NCI-H1105 treated with DMSO at 0.1 percent for 48 hours (cell line): ENCODE data around the gene MIB1.

Source experiments
- DNase-seq: peaks from one replicate; lab custom pipeline; 2025; lab: John Stamatoyannopoulos, UW

MIB1 gene

GRCh38 chr18:21815101-21815500, 74.5 kb downstream of the MIB1 start:
- no peak for DNase-seq

DNA sequence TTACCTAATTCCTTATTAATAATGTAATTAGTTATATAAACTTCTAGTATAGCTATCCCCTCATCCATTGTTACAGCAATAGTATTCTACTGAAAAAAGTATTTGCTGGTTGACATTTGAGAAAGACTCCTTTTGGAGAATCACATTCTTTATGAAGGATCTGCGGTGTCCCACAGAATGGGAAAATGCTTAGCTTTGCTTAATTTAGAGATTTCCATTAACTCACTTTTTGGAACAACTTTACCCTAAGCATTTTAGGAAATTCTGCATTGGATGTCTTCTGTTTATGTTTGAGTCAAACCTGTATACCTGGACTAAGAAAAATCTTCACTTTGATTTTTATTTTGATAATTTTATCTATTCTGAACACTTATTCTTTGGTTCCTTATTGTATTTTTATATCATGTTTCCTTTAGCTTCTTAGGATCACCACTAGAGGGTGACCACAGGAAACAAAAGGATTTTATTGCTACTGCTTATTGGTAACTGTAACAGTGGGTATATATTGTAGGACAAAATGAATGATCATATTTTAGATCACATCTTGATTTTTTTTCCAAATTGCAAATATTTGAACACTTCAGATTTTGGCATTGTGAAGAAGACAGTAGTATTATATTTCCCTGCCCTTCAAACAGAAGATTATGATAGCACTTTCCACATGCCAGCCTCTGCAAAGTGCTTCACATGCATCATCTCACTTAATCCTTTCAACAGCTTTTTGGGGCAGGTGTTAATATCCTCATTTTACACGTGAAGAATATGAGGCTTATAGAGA, 79.6 kb downstream of the MIB1 start:
- peak; percentile 21 for DNase-seq

DNA sequence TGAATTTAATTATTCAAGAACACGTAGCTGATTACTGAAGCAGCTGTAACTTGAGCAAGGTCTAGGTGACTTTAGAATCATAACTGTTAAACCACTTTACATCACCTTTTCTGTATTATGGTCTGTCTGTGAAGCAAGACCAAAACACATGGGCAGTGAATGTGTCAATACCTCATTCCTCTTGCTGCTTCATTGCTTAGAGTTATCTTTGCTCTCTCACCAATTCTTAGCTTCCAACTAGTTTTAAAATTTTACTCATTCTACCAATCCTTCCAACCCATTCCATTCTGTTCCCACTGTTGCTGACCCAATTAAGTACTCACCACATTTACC, 80.2 kb downstream of the MIB1 start:
- DNase-seq: no peak

DNA sequence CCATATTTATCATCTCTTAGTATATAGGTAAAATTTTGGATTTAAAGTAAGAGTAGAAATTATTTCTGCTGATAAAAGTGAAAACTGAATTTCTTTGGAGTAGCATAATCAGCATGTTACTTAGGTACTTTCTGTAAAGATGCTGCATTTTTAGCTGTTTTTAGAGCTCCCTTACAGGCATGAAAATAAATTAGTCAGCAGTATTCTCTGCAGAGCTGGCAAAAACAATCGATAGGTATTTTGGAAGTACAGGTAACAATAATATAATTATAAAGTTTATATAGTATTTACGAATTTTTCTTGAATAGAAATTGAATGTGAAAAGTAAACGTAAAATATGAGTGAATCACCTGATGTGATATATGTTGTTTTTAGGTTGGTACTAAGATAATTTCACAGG, 83.3 kb downstream of the MIB1 start:
- DNase-seq: no peak

- DNase-seq: no peak
These were observed 85.6 kb downstream of the MIB1 start for GRCh38 chr18:21826196-21826595.

- no peak for DNase-seq
These were observed 86.2 kb downstream of the MIB1 start for GRCh38 chr18:21826641-21827302.

- DNase-seq: no peak
These were observed 89.9 kb downstream of the MIB1 start for GRCh38 chr18:21830532-21830931.

- no peak for DNase-seq
These were observed 90.8 kb downstream of the MIB1 start for GRCh38 chr18:21831413-21831831.

DNA sequence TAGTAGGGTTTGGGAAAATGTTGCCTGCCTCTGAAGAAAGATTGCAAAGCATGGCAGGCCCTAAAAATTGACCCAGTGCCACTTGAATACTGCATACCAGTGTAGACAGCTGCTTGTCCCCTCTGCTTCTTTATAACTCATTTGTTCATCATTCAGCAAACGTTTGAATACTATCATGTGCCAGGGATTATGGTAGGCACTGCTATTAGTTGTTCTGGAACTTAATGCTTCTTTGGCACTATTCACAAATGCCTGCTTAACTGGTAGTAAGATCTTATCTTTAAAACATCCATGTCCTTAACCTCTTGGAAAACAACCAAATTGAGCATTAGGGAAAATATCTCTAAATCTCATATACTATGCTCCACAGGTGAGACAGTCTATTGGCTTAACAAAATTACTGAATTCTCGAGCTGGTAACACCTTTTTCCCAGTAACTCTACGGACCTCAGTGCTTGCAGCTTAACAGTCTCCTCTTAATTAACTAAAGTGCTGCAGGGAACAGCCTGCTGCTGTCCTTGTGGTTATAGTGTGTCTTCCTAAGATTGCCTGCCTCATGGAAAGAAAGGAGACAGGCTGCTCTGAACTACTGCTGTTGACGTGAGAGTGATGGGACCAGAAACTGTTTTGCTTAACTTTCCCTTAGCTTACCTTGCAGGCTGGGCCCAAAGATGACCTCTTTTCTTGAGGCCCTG, 93.2 kb downstream of the MIB1 start:
- peak; percentile 36 for DNase-seq

DNA sequence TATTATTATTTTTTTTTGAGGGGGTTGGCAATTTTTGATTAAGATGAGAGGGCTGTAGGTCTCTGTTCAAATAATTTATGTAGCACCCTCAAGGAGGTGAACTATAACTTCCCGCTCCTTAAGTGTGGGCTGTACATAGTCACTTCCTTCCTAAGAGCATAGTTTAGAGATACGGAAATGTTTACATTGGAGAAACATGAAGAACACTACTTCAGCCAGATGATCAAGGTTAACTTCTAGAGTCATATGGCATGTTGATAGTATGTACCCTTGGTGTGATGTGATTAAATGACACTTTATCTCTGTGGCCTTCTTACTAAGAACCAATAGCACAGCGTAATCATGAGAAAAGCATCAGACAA, 93.7 kb downstream of the MIB1 start:
- DNase-seq: no peak

- DNase-seq: no peak
These were observed 101.0 kb downstream of the MIB1 start for GRCh38 chr18:21841570-21841969.

DNA sequence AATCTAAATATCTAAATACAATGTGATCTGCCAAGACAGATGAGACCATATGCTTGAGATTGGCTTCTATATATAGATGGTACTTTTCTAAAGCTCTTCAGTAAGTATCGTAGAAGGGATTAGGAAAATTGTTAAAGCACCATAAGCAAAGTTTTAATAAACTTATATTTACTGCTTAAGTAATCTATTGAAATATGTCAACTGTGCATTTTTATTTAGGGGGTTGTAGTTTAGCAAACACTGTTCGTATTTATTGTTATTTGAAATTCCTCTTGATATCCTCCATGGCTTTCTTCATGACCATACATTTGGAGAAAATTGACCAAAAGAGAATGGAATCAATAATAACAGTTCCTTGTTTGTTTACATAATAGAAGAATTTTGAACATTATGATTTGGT, 102.7 kb downstream of the MIB1 start:
- no peak for DNase-seq

DNA sequence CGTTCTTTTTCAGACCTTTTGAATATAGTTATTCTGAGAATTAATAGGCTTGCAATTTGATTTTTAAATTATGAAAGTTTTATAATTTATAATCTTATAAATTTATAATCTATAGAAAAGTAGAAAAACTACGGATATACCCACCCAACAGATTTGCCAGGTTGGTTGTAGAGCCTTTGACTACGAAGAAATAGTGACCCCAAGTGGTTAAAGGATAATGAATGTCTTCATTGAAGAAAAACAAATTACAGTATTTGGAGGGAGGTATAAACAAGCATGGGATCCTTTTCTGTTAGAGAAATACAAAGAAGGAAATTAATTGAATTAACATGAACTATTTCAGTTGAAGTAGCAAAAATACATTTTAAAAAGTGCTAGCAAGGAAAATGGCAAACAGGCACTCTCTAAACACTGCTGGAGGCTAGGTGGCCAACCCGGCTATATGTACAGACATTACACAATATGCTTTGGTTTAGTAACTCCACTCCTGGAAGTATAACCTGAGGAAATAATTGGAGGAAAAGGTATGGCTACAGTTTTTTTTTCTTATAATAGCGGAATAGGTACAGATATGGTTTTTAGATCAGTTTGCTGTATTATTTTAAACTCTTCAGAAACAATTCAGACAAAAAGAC, 110.9 kb downstream of the MIB1 start:
- DNase-seq: peak; percentile 18

- DNase-seq: no peak
These were observed 112.4 kb downstream of the MIB1 start for GRCh38 chr18:21853016-21853415.

- no peak for DNase-seq
These were observed 113.4 kb downstream of the MIB1 start for GRCh38 chr18:21853775-21854552.

GRCh38 chr18:21855432-21855831, 114.8 kb downstream of the MIB1 start:
- no peak for DNase-seq

GRCh38 chr18:21857871-21858270, 117.3 kb downstream of the MIB1 start:
- DNase-seq: no peak

DNA sequence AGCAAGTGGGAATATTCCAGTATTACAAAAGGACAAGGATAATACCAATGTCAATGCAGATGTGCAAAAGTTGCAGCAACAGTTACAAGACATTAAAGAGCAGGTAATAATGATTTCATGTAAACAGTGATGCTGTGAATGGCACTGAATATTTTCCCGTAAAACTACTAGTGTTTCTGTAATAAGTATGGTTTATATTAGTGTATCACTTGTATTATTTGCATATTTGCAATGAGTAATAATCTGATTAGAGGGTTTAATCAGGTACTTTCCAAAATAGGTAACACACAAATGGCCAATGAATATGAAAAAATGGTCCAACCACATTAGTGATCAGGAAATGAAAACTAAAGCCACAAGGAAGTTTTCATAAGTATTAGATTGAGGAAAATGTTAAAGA, 118.0 kb downstream of the MIB1 start:
- no peak for DNase-seq

DNA sequence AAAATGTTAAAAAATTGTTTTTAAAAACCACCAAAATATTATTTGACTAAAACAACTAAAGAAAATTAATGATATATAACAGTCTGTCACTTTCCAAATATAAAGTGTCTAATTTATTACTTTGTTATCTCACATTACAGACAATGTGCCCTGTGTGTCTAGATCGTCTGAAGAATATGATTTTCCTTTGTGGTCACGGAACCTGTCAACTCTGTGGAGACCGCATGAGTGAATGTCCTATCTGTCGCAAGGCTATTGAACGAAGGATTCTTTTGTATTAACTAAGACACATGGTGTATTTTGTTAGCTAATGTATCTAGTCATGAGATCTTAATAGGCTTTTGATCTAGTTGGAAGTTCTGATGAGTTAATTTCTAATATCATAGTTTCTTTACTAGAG, 123.8 kb downstream of the MIB1 start:
- no peak for DNase-seq

DNA sequence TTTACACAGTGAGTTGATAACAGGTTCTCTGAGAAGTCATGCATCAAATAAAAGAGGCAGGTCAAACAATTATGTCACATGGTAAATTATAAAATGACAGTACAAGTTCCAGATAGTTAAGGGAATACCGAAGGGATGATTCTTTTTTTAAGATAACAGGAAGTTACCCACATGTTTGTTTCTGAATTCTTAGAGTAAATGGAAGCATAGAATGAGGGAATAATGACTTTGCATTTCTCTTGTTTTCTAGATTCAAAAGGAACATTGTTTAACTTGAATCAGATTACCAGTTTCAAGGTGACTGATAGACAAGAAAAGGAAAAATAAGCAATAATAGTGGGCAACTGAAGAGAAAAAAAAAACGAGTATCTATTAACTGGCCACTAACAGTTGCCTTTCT, 124.5 kb downstream of the MIB1 start:
- no peak for DNase-seq

DNA sequence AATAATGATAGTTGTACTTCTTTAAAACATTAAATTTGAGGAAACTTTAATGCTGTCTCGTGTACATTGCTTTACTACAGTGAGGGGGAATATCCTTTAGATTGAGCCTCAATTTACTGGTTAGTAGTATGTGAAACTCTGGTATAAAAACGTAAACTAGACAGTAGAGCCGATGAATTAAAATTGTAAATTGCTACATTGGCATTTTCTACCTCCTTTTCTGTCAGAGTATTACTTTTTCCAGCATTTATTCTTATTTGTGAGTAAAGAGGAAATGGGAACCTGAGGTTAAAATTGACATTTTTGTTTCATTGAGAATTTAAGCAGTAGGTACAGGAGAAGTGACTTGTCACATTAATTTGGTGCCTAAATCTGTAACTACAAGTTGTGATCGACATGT, 128.2 kb downstream of the MIB1 start:
- DNase-seq: no peak

DNA sequence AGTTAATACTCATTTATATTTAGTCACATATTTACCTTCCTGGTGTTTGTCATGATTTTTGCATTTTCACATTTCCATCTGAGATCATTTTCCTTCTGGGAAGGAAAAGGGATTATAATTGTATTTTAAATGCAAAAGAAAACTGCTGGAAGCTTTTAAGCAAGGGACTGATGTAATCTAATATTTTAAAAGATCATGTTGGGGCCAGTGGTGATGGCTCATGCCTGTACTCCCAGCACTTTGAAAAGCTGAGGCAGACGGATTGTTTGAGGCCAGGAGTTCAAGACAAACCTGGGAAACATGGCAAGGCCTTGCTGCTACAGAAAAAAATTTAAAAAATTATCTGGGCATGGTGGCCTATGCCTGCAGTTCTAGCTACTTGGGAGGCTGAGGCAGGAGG, 149.0 kb downstream of the MIB1 start:
- DNase-seq: no peak
